HepG2 (cell line): ENCODE measurements around the gene FUOM. TPM values are rescaled to one million over a fixed set of nuclear protein-coding genes. Genes with fewer than 3 reads are reported as not detected.

Source experiments
- AGO2 ChIP-seq: fragments of 200-400 bp; formaldehyde crosslinking; optimal IDR thresholded peaks from 2 replicates; pipeline ENCODE3; 2017; ENCODE audit warnings: mild to moderate bottlenecking, low read depth, low read length, moderate library complexity
- CBFB ChIP-seq: sonication (generic); formaldehyde crosslinking; IDR thresholded peaks from 2 replicates; pipeline ENCODE4 v1.4.0; 2020; ENCODE audit warnings: missing genetic modification reagents
- CCAR2 ChIP-seq: fragments of 200-400 bp; formaldehyde crosslinking; optimal IDR thresholded peaks from 2 replicates; pipeline ENCODE3; 2018; ENCODE audit warnings: low read depth, mild to moderate bottlenecking, low read length, moderate library complexity
- GPN1 ChIP-seq: sonication (generic); formaldehyde crosslinking; IDR thresholded peaks from 2 replicates; pipeline ENCODE4 v1.5.1; 2020; ENCODE audit warnings: missing genetic modification reagents, borderline replicate concordance
- ISX ChIP-seq: sonication (generic); formaldehyde crosslinking; conservative IDR thresholded peaks from 2 replicates; pipeline ENCODE4 v1.5.0; 2020; ENCODE audit warnings: missing genetic modification reagents
- KDM4B ChIP-seq: sonication (generic); formaldehyde crosslinking; IDR thresholded peaks from 2 replicates; pipeline ENCODE4 v1.4.0; 2020; ENCODE audit warnings: missing genetic modification reagents
- MLLT10 ChIP-seq: sonication (generic); formaldehyde crosslinking; IDR thresholded peaks from 2 replicates; pipeline ENCODE4 v1.4.0; 2020; ENCODE audit warnings: missing genetic modification reagents
- MXI1 ChIP-seq: IDR thresholded peaks from 3 replicates; pipeline ENCODE4 v1.6.1; 2012; ENCODE audit warnings: low read depth, low read length, inconsistent platforms, borderline replicate concordance
- PHF5A ChIP-seq: IDR thresholded peaks from one replicate; pipeline ENCODE4 v1.6.1; 2018; ENCODE audit warnings: low read depth, missing genetic modification reagents; ENCODE audit not compliant: unreplicated experiment
- SP2 ChIP-seq: sonication (generic); formaldehyde crosslinking; IDR thresholded peaks from 2 replicates; pipeline ENCODE4 v1.5.1; 2020; ENCODE audit warnings: mild to moderate bottlenecking, missing genetic modification reagents
- SPEN ChIP-seq: sonication (generic); formaldehyde crosslinking; IDR thresholded peaks from 2 replicates; pipeline ENCODE4 v1.5.1; 2020; ENCODE audit warnings: low read depth, mild to moderate bottlenecking, missing genetic modification reagents
- TCF7 ChIP-seq: sonication (generic); IDR thresholded peaks from 2 replicates; pipeline ENCODE4 v1.6.1; 2016; ENCODE audit warnings: antibody characterized with exemption, low read depth
- TEAD2 ChIP-seq: sonication (generic); formaldehyde crosslinking; IDR thresholded peaks from 2 replicates; pipeline ENCODE4 v1.9.0; 2021; ENCODE audit warnings: missing genetic modification reagents
- ZFP36L1 ChIP-seq: sonication (generic); formaldehyde crosslinking; IDR thresholded peaks from 2 replicates; pipeline ENCODE4 v1.8.0; 2022; ENCODE audit warnings: mild to moderate bottlenecking, missing genetic modification reagents, moderate library complexity
- ZIK1 ChIP-seq: sonication (generic); formaldehyde crosslinking; IDR thresholded peaks from 2 replicates; pipeline ENCODE4 v1.5.0; 2020; ENCODE audit warnings: mild to moderate bottlenecking, low read depth, missing genetic modification reagents, borderline replicate concordance
- ZNF232 ChIP-seq: sonication (generic); formaldehyde crosslinking; IDR thresholded peaks from 2 replicates; pipeline ENCODE4 v1.4.0; 2020; ENCODE audit warnings: missing genetic modification reagents, borderline replicate concordance
- ZNF256 ChIP-seq: sonication (generic); formaldehyde crosslinking; conservative IDR thresholded peaks from 2 replicates; pipeline ENCODE4 v1.4.0; 2020; ENCODE audit warnings: missing genetic modification reagents
- ZNF563 ChIP-seq: sonication (generic); formaldehyde crosslinking; IDR thresholded peaks from 2 replicates; pipeline ENCODE4 v1.8.0; 2022; ENCODE audit warnings: mild to moderate bottlenecking, moderate library complexity, missing genetic modification reagents
- polyA plus RNA-seq, 8 experiments: library from polyadenylated mRNA; depleted of rRNA in 3 of 8; stranded (reverse) in 7 of 8; unstranded in 1 of 8; fragments of >200 nt; fragmentation: Illumina TruSeq in 4 of 8; extraction: Trizol in 4 of 8; gene quantifications; 2 replicates each; pipeline versions ENCODE4 v1.2.1 to v1.2.3, GENCODE V29; 2011 to 2016; ENCODE audit warnings: low read depth in 4 of 8, missing spikeins in 1 of 8, mixed read lengths in 1 of 8; ENCODE audit not compliant: insufficient read depth in 1 of 8
- total RNA-seq, 5 experiments: library from RNA; depleted of rRNA; stranded (reverse); fragments of >200 nt; fragmentation: Illumina TruSeq; extraction: Trizol; gene quantifications; 2 replicates each; pipeline ENCODE4 v1.2.3, GENCODE V29; 2016; ENCODE audit warnings: low read depth in 1 of 5
- TF ChIP-seq, protein P1 (sequence below): sonication (generic); formaldehyde crosslinking; conservative IDR thresholded peaks from 2 replicates; pipeline ENCODE4 v1.8.0; 2022; ENCODE audit warnings: missing genetic modification reagents
- TF ChIP-seq, protein P2 (sequence below): IDR thresholded peaks from 2 replicates; pipeline ENCODE4 v1.6.1; 2018; ENCODE audit warnings: missing genetic modification reagents
- TF ChIP-seq, protein P3 (sequence below): IDR thresholded peaks from 2 replicates; pipeline ENCODE4 v1.6.1; 2016; ENCODE audit warnings: mild to moderate bottlenecking, missing biosample characterization, missing genetic modification reagents
- TF ChIP-seq, protein P4 (sequence below): sonication (generic); formaldehyde crosslinking; conservative IDR thresholded peaks from 2 replicates; pipeline ENCODE4 v1.5.0; 2020; ENCODE audit warnings: missing genetic modification reagents
- TF ChIP-seq, protein P5 (sequence below): sonication (generic); formaldehyde crosslinking; IDR thresholded peaks from 2 replicates; pipeline ENCODE4 v1.5.1; 2020; ENCODE audit warnings: mild to moderate bottlenecking, missing genetic modification reagents

Gene FUOM
- total and polyA plus RNA-seq, 2 of the 13 experiments (the other 11 are each of a cell fraction or from before 2014, with no cell fraction given): 27.5 to 60.4 TPM

DNA sequence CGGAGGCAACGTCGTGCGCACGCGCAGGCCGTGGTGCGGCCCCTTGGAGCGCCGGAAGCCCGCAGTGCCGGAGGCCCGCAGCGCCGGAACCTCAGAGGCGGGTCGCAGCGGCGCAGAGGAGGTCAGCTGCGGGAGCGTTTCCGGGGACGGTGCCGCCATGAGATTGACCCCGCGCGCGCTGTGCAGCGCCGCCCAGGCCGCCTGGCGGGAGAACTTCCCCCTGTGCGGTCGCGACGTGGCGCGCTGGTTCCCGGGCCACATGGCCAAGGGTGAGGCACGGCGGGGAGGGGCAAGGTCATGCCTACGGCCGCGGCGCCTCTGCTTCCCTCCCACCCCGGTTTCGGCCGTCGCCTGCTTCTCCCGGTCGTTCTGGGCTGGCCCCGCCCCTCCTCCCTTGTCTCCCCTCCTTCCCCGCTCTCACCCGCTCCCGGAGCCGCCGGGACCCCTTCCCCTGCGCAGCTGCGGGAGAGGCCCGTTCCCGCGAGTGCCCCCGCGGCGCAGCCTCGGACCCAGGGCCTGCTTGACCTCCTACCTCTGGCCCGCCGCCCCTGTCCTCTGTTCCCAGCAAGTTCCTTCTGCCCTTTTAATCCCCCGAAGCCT is 36.3 kb upstream of the FUOM start, which contains the start of gene MTG1 (continued):
- TF ChIP-seq CBFB (peak; percentile 90; the same call in 1 of the 2 replicates), ZIK1 (peak; percentile 88; the same call in 1 of the 2 replicates), AGO2 (peak; percentile 80), CCAR2 (no peak), MLLT10 (CRISPR knock-in tag) (no peak), ZNF563 (CRISPR knock-in tag) (peak; percentile 95), ZFP36L1 (CRISPR knock-in tag) (0 out of 2 replicates have a peak, but pooled peaks have one; percentile 54), ISX (no peak), PHF5A (peak; percentile 67), ZNF256 (CRISPR knock-in tag) (no peak; the same call in 1 of the 2 replicates), ZNF232 (CRISPR knock-in tag) (peak; percentile 81; the same call in 1 of the 2 replicates), TCF7 (no peak), MXI1 (peak; percentile 95; the same call in 2 of the 3 replicates), SP2 (CRISPR knock-in tag) (peak; percentile 81), GPN1 (CRISPR knock-in tag) (no peak), TEAD2 (CRISPR knock-in tag) (no peak), KDM4B (no peak), SPEN (CRISPR knock-in tag) (peak; percentile 91)
- TF ChIP-seq, protein P1, sequence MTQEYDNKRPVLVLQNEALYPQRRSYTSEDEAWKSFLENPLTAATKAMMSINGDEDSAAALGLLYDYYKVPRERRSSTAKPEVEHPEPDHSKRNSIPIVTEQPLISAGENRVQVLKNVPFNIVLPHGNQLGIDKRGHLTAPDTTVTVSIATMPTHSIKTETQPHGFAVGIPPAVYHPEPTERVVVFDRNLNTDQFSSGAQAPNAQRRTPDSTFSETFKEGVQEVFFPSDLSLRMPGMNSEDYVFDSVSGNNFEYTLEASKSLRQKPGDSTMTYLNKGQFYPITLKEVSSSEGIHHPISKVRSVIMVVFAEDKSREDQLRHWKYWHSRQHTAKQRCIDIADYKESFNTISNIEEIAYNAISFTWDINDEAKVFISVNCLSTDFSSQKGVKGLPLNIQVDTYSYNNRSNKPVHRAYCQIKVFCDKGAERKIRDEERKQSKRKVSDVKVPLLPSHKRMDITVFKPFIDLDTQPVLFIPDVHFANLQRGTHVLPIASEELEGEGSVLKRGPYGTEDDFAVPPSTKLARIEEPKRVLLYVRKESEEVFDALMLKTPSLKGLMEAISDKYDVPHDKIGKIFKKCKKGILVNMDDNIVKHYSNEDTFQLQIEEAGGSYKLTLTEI (CRISPR knock-in tag): no peak
- TF ChIP-seq, protein P2, sequence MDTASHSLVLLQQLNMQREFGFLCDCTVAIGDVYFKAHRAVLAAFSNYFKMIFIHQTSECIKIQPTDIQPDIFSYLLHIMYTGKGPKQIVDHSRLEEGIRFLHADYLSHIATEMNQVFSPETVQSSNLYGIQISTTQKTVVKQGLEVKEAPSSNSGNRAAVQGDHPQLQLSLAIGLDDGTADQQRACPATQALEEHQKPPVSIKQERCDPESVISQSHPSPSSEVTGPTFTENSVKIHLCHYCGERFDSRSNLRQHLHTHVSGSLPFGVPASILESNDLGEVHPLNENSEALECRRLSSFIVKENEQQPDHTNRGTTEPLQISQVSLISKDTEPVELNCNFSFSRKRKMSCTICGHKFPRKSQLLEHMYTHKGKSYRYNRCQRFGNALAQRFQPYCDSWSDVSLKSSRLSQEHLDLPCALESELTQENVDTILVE (CRISPR knock-in tag): peak; percentile 95
- TF ChIP-seq, protein P3, sequence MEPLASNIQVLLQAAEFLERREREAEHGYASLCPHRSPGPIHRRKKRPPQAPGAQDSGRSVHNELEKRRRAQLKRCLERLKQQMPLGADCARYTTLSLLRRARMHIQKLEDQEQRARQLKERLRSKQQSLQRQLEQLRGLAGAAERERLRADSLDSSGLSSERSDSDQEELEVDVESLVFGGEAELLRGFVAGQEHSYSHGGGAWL (CRISPR knock-in tag): 0 out of 2 replicates have a peak, but pooled peaks have one; percentile 78
- TF ChIP-seq, protein P4, sequence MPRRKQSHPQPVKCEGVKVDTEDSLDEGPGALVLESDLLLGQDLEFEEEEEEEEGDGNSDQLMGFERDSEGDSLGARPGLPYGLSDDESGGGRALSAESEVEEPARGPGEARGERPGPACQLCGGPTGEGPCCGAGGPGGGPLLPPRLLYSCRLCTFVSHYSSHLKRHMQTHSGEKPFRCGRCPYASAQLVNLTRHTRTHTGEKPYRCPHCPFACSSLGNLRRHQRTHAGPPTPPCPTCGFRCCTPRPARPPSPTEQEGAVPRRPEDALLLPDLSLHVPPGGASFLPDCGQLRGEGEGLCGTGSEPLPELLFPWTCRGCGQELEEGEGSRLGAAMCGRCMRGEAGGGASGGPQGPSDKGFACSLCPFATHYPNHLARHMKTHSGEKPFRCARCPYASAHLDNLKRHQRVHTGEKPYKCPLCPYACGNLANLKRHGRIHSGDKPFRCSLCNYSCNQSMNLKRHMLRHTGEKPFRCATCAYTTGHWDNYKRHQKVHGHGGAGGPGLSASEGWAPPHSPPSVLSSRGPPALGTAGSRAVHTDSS (CRISPR knock-in tag): 0 out of 2 replicates have a peak, but pooled peaks have one; percentile 68
- TF ChIP-seq, protein P5, sequence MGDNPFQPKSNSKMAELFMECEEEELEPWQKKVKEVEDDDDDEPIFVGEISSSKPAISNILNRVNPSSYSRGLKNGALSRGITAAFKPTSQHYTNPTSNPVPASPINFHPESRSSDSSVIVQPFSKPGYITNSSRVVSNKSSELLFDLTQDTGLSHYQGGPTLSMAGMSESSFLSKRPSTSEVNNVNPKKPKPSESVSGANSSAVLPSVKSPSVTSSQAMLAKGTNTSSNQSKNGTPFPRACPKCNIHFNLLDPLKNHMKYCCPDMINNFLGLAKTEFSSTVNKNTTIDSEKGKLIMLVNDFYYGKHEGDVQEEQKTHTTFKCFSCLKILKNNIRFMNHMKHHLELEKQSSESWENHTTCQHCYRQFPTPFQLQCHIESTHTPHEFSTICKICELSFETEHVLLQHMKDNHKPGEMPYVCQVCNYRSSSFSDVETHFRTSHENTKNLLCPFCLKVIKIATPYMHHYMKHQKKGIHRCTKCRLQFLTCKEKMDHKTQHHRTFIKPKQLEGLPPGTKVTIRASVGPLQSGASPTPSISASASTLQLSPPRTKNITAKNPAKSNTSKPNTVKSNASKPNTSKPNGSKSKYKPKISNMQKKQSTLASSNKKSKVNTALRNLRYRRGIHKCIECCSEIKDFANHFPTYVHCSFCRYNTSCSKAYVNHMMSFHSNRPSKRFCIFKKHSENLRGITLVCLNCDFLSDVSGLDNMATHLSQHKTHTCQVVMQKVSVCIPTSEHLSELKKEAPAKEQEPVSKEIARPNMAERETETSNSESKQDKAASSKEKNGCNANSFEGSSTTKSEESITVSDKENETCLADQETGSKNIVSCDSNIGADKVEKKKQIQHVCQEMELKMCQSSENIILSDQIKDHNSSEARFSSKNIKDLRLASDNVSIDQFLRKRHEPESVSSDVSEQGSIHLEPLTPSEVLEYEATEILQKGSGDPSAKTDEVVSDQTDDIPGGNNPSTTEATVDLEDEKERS (CRISPR knock-in tag): peak; percentile 83; the same call in 1 of the 2 replicates
